ENCODE data around the gene RHO. TPM values are rescaled to one million over a fixed set of nuclear protein-coding genes. Genes with fewer than 3 reads are reported as not detected.

RHO gene
- total RNA-seq, 1 experiment from 2014 or later, result not detected

DNA sequence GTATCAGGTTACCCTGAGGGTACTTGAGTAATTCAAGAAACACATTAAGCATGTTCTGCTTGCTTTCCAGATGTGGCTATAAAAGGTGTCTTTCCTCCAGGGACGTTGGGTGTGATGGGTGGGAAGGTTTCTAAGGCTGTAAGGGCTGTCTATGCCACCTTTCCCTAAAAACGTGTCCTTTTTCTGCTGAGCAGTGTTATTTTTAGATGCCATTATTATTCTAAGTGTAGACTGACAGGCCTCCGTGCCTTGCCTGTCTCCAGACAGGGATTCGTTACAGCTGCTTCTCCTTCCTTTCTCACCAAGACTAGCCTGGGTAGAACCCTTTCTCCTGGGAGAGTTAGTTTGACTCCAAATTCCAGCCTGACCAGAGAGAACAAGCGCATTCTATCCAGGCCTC is 26.8 kb upstream of the RHO start:
- Histone ChIP-seq H3K79me2 (ENCODE audit: low read length) (no peaks in the 10 kb centered on the region), H4K20me1 (ENCODE audit: low read length) (no peaks in the 10 kb centered on the region), H3K36me3 (ENCODE audit: low read depth, low read length) (no peaks in the 10 kb centered on the region), H3K4me1 (ENCODE audit: insufficient read depth, low read length) (peaks cover 11% of the 10 kb centered on the region; the same call in 1 of the 2 replicates), H3K4me2 (ENCODE audit: low read length) (no peak overlapping the region), H3F3A (ENCODE audit: low read length, unreplicated experiment) (no peaks in the 10 kb centered on the region), H3K27me3 (ENCODE audit: low read length) (no peaks in the 10 kb centered on the region), H3K27ac (ENCODE audit: low read length) (no peak overlapping the region), H3K9me2 (replicated peaks; ENCODE audit: low read length) (no peaks in the 10 kb centered on the region), H3K4me3 (ENCODE audit: low read length) (no peak overlapping the region), H2AFZ (ENCODE audit: low read length) (no peak overlapping the region), H3K9ac (ENCODE audit: low read length) (no peak overlapping the region), H3K9me3 (ENCODE audit: low read length) (no peaks in the 10 kb centered on the region)
- BruUV-seq (replicated peaks), result no TSS peak
- ATAC-seq, result no peak
- TF ChIP-seq EZH2phosphoT487 (IDR thresholded peaks at IDR 0.05; ENCODE audit: borderline replicate concordance, low read length), result no peak
- TF ChIP-seq, protein P1, sequence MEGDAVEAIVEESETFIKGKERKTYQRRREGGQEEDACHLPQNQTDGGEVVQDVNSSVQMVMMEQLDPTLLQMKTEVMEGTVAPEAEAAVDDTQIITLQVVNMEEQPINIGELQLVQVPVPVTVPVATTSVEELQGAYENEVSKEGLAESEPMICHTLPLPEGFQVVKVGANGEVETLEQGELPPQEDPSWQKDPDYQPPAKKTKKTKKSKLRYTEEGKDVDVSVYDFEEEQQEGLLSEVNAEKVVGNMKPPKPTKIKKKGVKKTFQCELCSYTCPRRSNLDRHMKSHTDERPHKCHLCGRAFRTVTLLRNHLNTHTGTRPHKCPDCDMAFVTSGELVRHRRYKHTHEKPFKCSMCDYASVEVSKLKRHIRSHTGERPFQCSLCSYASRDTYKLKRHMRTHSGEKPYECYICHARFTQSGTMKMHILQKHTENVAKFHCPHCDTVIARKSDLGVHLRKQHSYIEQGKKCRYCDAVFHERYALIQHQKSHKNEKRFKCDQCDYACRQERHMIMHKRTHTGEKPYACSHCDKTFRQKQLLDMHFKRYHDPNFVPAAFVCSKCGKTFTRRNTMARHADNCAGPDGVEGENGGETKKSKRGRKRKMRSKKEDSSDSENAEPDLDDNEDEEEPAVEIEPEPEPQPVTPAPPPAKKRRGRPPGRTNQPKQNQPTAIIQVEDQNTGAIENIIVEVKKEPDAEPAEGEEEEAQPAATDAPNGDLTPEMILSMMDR (conservative IDR thresholded peaks at IDR 0.05; ENCODE audit: low read depth, low read length), result no peak
- no peak for TF ChIP-seq EZH2 (IDR thresholded peaks at IDR 0.05; ENCODE audit: low read length, unreplicated experiment)
- DNase-seq, result no peak
- POLR2A ChIA-PET (ENCODE audit: unreplicated experiment), result no interaction called here
- CTCF ChIA-PET, result no interaction called here
- intact Hi-C loops (cut with micrococcal nuclease), result no loop called here

DNA sequence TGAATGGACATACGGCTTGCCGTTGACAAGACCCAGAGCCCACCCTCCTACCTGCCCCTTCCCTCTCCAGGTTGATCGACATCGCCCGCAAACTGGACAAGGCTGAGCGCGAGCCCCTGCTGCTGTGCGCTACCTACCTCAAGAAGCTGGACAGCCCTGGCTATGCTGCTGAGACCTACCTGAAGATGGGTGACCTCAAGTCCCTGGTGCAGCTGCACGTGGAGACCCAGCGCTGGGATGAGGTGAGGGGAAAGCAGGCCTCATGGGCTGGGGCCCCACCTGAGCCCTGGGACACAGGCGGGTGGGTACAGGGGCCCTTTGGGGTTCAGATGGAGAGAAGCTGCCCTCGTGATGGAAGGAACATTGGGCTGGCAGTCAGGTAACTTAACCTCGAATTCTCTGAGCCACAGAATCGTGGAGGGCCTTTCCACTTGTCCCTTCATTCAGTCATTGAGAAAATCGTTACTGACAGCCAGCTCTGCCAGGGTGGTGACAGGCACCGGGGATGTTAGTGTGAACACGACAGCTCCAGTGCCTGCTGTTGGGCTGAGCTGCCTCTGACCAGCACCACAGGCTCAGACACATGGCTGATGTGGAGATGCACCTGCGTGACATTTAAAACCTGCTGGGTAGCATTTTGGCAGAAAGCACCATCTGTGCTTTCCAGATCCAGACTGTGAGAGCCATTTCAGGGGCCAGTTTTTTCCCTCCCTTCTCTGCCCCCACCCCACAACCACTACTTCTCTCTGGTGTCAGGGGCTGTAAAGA is 25.6 kb upstream of the RHO start:
- peak overlapping the region; percentile 71 for H3K27ac ChIP-seq (ENCODE audit: low read length)
- no peaks in the 10 kb centered on the region for H3K36me3 ChIP-seq (ENCODE audit: low read depth, low read length)
- peak overlapping the region; percentile 21; the same call in 1 of the 2 replicates for H3K9ac ChIP-seq (ENCODE audit: low read length)
- POLR2A ChIA-PET (ENCODE audit: unreplicated experiment), result no interaction called here
- H3K79me2 ChIP-seq (ENCODE audit: low read length), result no peaks in the 10 kb centered on the region
- CTCF ChIA-PET, result no interaction called here
- H3K9me3 ChIP-seq (ENCODE audit: low read length), result no peaks in the 10 kb centered on the region
- no peaks in the 10 kb centered on the region for H3F3A ChIP-seq (ENCODE audit: low read length, unreplicated experiment)
- no peak overlapping the region for H3K4me3 ChIP-seq (ENCODE audit: low read length)
- ATAC-seq, result no peak
- H4K20me1 ChIP-seq (ENCODE audit: low read length), result no peaks in the 10 kb centered on the region
- H3K9me2 ChIP-seq (replicated peaks; ENCODE audit: low read length), result no peaks in the 10 kb centered on the region
- H3K27me3 ChIP-seq (ENCODE audit: low read length), result no peaks in the 10 kb centered on the region
- no peak overlapping the region for H3K4me2 ChIP-seq (ENCODE audit: low read length)
- H2AFZ ChIP-seq (ENCODE audit: low read length), result no peak overlapping the region
- TF ChIP-seq EZH2 (IDR thresholded peaks at IDR 0.05; ENCODE audit: low read length, unreplicated experiment) (no peak), EZH2phosphoT487 (IDR thresholded peaks at IDR 0.05; ENCODE audit: borderline replicate concordance, low read length) (no peak)
- TF ChIP-seq, protein P1 (conservative IDR thresholded peaks at IDR 0.05; ENCODE audit: low read depth, low read length), result no peak
- peaks cover 11% of the 10 kb centered on the region; the same call in 1 of the 2 replicates for H3K4me1 ChIP-seq (ENCODE audit: insufficient read depth, low read length)
- no TSS peak for BruUV-seq (replicated peaks)
- intact Hi-C loops (cut with micrococcal nuclease), result no loop called here
- DNase-seq, result no peak

Data from PC-3 (cell line).